HEK293 (cell line): ENCODE data around the gene TTLL3.

Source experiments
- GLIS2 ChIP-seq: fragments of 450-650 bp; formaldehyde crosslinking; IDR thresholded peaks from 2 replicates; pipeline ENCODE4 v1.5.1; 2016; ENCODE audit warnings: missing biosample characterization, missing genetic modification characterization
- IKZF3 ChIP-seq: fragments of 450-650 bp; IDR thresholded peaks from 2 replicates; pipeline ENCODE4 v1.5.0; 2018; ENCODE audit warnings: missing biosample characterization, mild to moderate bottlenecking, missing genetic modification characterization, moderate library complexity
- KLF1 ChIP-seq: fragments of 450-650 bp; formaldehyde crosslinking; IDR thresholded peaks from 2 replicates; pipeline ENCODE4 v1.5.1; 2016; ENCODE audit warnings: missing biosample characterization, missing genetic modification characterization
- KLF16 ChIP-seq: fragments of 450-650 bp; formaldehyde crosslinking; IDR thresholded peaks from 2 replicates; pipeline ENCODE4 v1.5.1; 2017; ENCODE audit warnings: missing biosample characterization, missing genetic modification characterization
- MEIS1 ChIP-seq: sonication (generic); formaldehyde crosslinking; IDR thresholded peaks from 2 replicates; pipeline ENCODE4 v1.8.1; 2022; ENCODE audit warnings: missing genetic modification reagents, mild to moderate bottlenecking, borderline replicate concordance
- OSR2 ChIP-seq: fragments of 450-650 bp; formaldehyde crosslinking; IDR thresholded peaks from 2 replicates; pipeline ENCODE4 v1.5.1; 2016; ENCODE audit warnings: missing biosample characterization, missing genetic modification characterization
- PATZ1 ChIP-seq: fragments of 450-650 bp; formaldehyde crosslinking; IDR thresholded peaks from 2 replicates; pipeline ENCODE4 v1.5.1; 2016; ENCODE audit warnings: missing biosample characterization, missing genetic modification characterization
- PBX3 ChIP-seq: sonication (generic); formaldehyde crosslinking; IDR thresholded peaks from 2 replicates; pipeline ENCODE4 v1.8.1; 2022; ENCODE audit warnings: mild to moderate bottlenecking, moderate library complexity, missing genetic modification reagents
- SETDB1 ChIP-seq: IDR thresholded peaks from one replicate; pipeline ENCODE4 v1.6.1; 2017; ENCODE audit warnings: mild to moderate bottlenecking, low read length, moderate library complexity, mixed read lengths; ENCODE audit not compliant: insufficient read length
- SP3 ChIP-seq: fragments of 450-650 bp; formaldehyde crosslinking; IDR thresholded peaks from 2 replicates; pipeline ENCODE4 v1.5.1; 2016; ENCODE audit warnings: missing biosample characterization, missing genetic modification characterization
- SP7 ChIP-seq: fragments of 450-650 bp; formaldehyde crosslinking; IDR thresholded peaks from 2 replicates; pipeline ENCODE4 v1.5.1; 2016; ENCODE audit warnings: missing biosample characterization, missing genetic modification characterization
- YY1 ChIP-seq: fragments of 450-650 bp; formaldehyde crosslinking; IDR thresholded peaks from 2 replicates; pipeline ENCODE4 v1.5.1; 2018; ENCODE audit warnings: missing biosample characterization, missing genetic modification characterization
- ZBTB8A ChIP-seq: fragments of 450-650 bp; formaldehyde crosslinking; IDR thresholded peaks from 2 replicates; pipeline ENCODE4 v1.5.1; 2016; ENCODE audit warnings: missing biosample characterization, missing genetic modification characterization
- ZFHX2 ChIP-seq: fragments of 450-650 bp; formaldehyde crosslinking; conservative IDR thresholded peaks from 2 replicates; pipeline ENCODE4 v1.5.1; 2016; ENCODE audit warnings: missing biosample characterization, missing genetic modification characterization
- ZNF146 ChIP-seq: fragments of 450-650 bp; formaldehyde crosslinking; IDR thresholded peaks from 2 replicates; pipeline ENCODE4 v1.5.1; 2016; ENCODE audit warnings: missing biosample characterization, missing genetic modification characterization
- ZNF23 ChIP-seq: fragments of 450-650 bp; formaldehyde crosslinking; IDR thresholded peaks from 2 replicates; pipeline ENCODE4 v1.5.1; 2016; ENCODE audit warnings: missing biosample characterization, missing genetic modification characterization, borderline replicate concordance
- ZNF24 ChIP-seq: fragments of 450-650 bp; formaldehyde crosslinking; IDR thresholded peaks from 2 replicates; pipeline ENCODE4 v1.5.1; 2016; ENCODE audit warnings: missing biosample characterization, missing genetic modification characterization
- ZNF324 ChIP-seq: fragments of 450-650 bp; formaldehyde crosslinking; IDR thresholded peaks from 2 replicates; pipeline ENCODE4 v1.5.1; 2016; ENCODE audit warnings: missing biosample characterization, missing genetic modification characterization
- ZNF501 ChIP-seq: fragments of 450-650 bp; formaldehyde crosslinking; IDR thresholded peaks from 2 replicates; pipeline ENCODE4 v1.5.1; 2016; ENCODE audit warnings: missing biosample characterization, missing genetic modification characterization
- ZNF529 ChIP-seq: fragments of 450-650 bp; formaldehyde crosslinking; IDR thresholded peaks from 2 replicates; pipeline ENCODE4 v1.5.1; 2017; ENCODE audit warnings: missing genetic modification characterization, missing biosample characterization; ENCODE audit not compliant: insufficient replicate concordance
- ZNF621 ChIP-seq: fragments of 450-650 bp; formaldehyde crosslinking; IDR thresholded peaks from 2 replicates; pipeline ENCODE4 v1.5.1; 2017; ENCODE audit warnings: missing biosample characterization, missing genetic modification characterization
- ZNF791 ChIP-seq: fragments of 450-650 bp; formaldehyde crosslinking; IDR thresholded peaks from 2 replicates; pipeline ENCODE4 v1.5.1; 2016; ENCODE audit warnings: missing biosample characterization, missing genetic modification characterization
- TF ChIP-seq, protein P1 (sequence below): fragments of 450-650 bp; formaldehyde crosslinking; IDR thresholded peaks from 2 replicates; pipeline ENCODE4 v1.5.1; 2016; ENCODE audit warnings: missing biosample characterization, missing genetic modification characterization
- TF ChIP-seq, protein P2 (sequence below): fragments of 450-650 bp; formaldehyde crosslinking; IDR thresholded peaks from 2 replicates; pipeline ENCODE4 v1.5.1; 2016; ENCODE audit warnings: missing biosample characterization, missing genetic modification characterization
- TF ChIP-seq, protein P3 (sequence below): fragments of 450-650 bp; formaldehyde crosslinking; IDR thresholded peaks from 2 replicates; pipeline ENCODE4 v1.5.1; 2016; ENCODE audit warnings: missing biosample characterization, missing genetic modification characterization
- TF ChIP-seq, protein P4 (sequence below): fragments of 450-650 bp; formaldehyde crosslinking; IDR thresholded peaks from 2 replicates; pipeline ENCODE4 v1.5.1; 2017; ENCODE audit warnings: missing biosample characterization, missing genetic modification characterization
- TF ChIP-seq, protein P5 (sequence below): fragments of 450-650 bp; formaldehyde crosslinking; optimal IDR thresholded peaks from 2 replicates; pipeline ENCODE3; 2016; ENCODE audit warnings: missing biosample characterization, mild to moderate bottlenecking, missing genetic modification characterization

Gene TTLL3

DNA sequence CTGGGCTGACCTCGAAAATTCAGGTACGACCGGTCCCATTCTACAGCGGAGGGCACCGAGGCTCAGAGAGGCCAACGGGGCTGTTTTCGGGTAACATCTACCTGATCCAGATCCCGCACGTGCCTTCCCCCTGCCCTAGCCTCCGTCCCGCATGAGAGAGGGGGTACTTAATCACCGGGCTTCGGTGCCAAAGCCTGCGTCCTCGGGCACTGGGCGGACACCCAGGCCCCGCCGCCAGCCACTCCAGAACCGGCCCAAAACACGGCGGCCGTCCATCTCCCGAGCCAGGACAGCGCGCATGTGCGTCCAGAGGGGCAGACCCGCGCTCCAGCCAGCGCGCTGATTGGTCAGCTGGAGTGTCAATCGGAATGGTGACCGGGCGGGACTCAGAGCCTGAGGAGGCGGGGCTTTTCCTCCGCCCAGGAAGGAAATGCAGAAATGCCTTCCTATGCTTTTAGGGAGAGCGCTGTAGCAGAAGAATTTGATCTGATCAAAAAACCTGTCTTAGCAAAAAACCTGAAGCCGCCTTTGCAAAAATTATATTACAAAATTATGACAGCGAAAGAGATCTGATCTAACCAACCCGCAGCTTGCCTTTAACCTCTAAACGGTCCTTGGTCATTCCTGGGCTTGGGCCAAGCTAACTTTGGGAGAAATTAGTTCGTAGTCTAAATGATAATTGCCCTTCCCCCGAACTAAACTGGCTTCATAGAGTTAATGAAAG, 33.8 kb downstream of the TTLL3 start, which contains the start of gene RPUSD3 (continued):
- TF ChIP-seq, protein P1, sequence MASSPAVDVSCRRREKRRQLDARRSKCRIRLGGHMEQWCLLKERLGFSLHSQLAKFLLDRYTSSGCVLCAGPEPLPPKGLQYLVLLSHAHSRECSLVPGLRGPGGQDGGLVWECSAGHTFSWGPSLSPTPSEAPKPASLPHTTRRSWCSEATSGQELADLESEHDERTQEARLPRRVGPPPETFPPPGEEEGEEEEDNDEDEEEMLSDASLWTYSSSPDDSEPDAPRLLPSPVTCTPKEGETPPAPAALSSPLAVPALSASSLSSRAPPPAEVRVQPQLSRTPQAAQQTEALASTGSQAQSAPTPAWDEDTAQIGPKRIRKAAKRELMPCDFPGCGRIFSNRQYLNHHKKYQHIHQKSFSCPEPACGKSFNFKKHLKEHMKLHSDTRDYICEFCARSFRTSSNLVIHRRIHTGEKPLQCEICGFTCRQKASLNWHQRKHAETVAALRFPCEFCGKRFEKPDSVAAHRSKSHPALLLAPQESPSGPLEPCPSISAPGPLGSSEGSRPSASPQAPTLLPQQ (tag by site-specific recombination): peak; percentile 55; the same call in 1 of the 2 replicates
- TF ChIP-seq PATZ1 (tag by site-specific recombination): peak; percentile 53; the same call in 1 of the 2 replicates
- peak; percentile 80 for TF ChIP-seq ZNF501 (tag by site-specific recombination)
- TF ChIP-seq PBX3 (CRISPR knock-in tag): peak; percentile 98
- peak; percentile 60 for TF ChIP-seq SP7
- no peak for TF ChIP-seq YY1 (tag by site-specific recombination)
- TF ChIP-seq, protein P2, sequence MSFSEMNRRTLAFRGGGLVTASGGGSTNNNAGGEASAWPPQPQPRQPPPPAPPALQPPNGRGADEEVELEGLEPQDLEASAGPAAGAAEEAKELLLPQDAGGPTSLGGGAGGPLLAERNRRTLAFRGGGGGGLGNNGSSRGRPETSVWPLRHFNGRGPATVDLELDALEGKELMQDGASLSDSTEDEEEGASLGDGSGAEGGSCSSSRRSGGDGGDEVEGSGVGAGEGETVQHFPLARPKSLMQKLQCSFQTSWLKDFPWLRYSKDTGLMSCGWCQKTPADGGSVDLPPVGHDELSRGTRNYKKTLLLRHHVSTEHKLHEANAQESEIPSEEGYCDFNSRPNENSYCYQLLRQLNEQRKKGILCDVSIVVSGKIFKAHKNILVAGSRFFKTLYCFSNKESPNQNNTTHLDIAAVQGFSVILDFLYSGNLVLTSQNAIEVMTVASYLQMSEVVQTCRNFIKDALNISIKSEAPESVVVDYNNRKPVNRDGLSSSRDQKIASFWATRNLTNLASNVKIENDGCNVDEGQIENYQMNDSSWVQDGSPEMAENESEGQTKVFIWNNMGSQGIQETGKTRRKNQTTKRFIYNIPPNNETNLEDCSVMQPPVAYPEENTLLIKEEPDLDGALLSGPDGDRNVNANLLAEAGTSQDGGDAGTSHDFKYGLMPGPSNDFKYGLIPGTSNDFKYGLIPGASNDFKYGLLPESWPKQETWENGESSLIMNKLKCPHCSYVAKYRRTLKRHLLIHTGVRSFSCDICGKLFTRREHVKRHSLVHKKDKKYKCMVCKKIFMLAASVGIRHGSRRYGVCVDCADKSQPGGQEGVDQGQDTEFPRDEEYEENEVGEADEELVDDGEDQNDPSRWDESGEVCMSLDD (tag by site-specific recombination): no peak
- TF ChIP-seq ZFHX2: no peak
- 0 out of 2 replicates have a peak, but pooled peaks have one; percentile 16 for TF ChIP-seq ZNF24 (tag by site-specific recombination)
- TF ChIP-seq KLF1 (tag by site-specific recombination): 0 out of 2 replicates have a peak, but pooled peaks have one; percentile 19
- no peak for TF ChIP-seq MEIS1 (CRISPR knock-in tag)
- TF ChIP-seq IKZF3 (tag by site-specific recombination): peak; percentile 64
- TF ChIP-seq ZBTB8A: peak; percentile 74
- TF ChIP-seq ZNF529: no peak
- no peak for TF ChIP-seq ZNF23
- TF ChIP-seq, protein P3, sequence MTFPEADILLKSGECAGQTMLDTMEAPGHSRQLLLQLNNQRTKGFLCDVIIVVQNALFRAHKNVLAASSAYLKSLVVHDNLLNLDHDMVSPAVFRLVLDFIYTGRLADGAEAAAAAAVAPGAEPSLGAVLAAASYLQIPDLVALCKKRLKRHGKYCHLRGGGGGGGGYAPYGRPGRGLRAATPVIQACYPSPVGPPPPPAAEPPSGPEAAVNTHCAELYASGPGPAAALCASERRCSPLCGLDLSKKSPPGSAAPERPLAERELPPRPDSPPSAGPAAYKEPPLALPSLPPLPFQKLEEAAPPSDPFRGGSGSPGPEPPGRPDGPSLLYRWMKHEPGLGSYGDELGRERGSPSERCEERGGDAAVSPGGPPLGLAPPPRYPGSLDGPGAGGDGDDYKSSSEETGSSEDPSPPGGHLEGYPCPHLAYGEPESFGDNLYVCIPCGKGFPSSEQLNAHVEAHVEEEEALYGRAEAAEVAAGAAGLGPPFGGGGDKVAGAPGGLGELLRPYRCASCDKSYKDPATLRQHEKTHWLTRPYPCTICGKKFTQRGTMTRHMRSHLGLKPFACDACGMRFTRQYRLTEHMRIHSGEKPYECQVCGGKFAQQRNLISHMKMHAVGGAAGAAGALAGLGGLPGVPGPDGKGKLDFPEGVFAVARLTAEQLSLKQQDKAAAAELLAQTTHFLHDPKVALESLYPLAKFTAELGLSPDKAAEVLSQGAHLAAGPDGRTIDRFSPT: no peak
- TF ChIP-seq GLIS2: no peak
- TF ChIP-seq KLF16 (tag by site-specific recombination): peak; percentile 64; the same call in 1 of the 2 replicates
- TF ChIP-seq OSR2 (tag by site-specific recombination): no peak
- TF ChIP-seq, protein P4, sequence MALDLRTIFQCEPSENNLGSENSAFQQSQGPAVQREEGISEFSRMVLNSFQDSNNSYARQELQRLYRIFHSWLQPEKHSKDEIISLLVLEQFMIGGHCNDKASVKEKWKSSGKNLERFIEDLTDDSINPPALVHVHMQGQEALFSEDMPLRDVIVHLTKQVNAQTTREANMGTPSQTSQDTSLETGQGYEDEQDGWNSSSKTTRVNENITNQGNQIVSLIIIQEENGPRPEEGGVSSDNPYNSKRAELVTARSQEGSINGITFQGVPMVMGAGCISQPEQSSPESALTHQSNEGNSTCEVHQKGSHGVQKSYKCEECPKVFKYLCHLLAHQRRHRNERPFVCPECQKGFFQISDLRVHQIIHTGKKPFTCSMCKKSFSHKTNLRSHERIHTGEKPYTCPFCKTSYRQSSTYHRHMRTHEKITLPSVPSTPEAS (tag by site-specific recombination): no peak
- TF ChIP-seq ZNF146: no peak
- TF ChIP-seq, protein P5, sequence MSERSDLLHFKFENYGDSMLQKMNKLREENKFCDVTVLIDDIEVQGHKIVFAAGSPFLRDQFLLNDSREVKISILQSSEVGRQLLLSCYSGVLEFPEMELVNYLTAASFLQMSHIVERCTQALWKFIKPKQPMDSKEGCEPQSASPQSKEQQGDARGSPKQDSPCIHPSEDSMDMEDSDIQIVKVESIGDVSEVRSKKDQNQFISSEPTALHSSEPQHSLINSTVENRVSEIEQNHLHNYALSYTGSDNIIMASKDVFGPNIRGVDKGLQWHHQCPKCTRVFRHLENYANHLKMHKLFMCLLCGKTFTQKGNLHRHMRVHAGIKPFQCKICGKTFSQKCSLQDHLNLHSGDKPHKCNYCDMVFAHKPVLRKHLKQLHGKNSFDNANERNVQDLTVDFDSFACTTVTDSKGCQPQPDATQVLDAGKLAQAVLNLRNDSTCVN (tag by site-specific recombination): peak; percentile 61
- peak; percentile 72; the same call in 1 of the 2 replicates for TF ChIP-seq ZNF324 (tag by site-specific recombination)
- no peak for TF ChIP-seq ZNF791 (tag by site-specific recombination)
- no peak for TF ChIP-seq ZNF621 (tag by site-specific recombination)
- TF ChIP-seq SP3 (tag by site-specific recombination): peak; percentile 92
- TF ChIP-seq SETDB1: no peak
- TF ChIP-seq, all 188 proteins: peak for 35
